KOPT-K1 (cell line): Measurements from ENCODE around the gene ZPR1.

Experiments
- H3K27ac ChIP-seq: fragments of 200-600 bp; sonication (generic); 2 replicates; pipeline ENCODE4 v1.5.1; 2016; ENCODE audit warnings: antibody characterized with exemption, mild to moderate bottlenecking, low read depth, low read length; ENCODE audit not compliant: poor library complexity, severe bottlenecking
- H3K36me3 ChIP-seq: fragments of 200-600 bp; sonication (generic); 2 replicates; pipeline ENCODE4 v1.5.1; 2017; ENCODE audit warnings: antibody characterized with exemption, mild to moderate bottlenecking, low read length, moderate library complexity; ENCODE audit not compliant: insufficient read depth
- H3K9me3 ChIP-seq: fragments of 200-600 bp; sonication (generic); 2 replicates; pipeline ENCODE4 v1.5.1; 2017; ENCODE audit warnings: antibody characterized with exemption, low read length, mild to moderate bottlenecking; ENCODE audit not compliant: insufficient read depth, poor library complexity, severe bottlenecking

The ZPR1 gene

DNA sequence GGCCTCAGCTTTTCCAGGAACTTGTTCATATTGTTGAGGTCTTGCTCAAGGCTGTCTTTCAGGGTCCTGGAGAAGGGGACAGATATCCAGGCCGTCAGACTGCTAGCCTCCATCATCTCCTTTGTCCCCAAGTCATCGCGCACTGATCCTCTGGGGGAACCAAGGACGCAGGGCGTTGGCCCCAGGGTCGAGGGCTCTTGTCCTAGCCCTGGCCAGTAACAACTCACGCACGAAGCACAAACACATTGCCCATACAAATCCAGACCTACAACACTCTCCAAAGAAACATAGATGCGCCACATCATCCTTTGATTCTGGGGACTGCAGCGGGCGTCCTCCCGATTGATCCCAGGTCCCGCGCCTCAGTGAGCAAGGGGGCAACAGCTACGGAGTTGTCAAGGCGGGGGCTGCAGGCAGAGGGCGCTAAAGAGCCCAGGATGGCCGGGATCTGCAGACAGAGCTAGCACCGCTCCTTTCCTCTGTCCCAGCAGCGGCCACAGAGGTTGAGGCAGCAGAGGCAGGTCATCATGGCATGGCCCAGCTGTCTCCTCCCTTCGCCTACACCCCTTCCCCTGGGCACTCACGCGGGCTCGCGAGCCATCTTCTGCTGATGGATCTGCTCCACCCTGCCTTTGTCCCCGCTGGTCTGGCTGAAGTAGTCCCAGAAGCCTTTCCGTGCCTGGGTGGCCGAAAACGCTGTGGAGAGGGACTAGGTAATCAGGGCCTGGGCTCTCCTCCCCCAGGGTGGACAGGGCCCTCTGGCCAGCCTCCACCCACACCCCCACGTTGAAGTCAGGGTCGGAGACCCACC lies 3.4 kb upstream of the ZPR1 start:
- H3K9me3 ChIP-seq, result no peaks in the 10 kb centered on the region
- peaks cover 7% of the 10 kb centered on the region for H3K36me3 ChIP-seq
- no peak overlapping the region for H3K27ac ChIP-seq

DNA sequence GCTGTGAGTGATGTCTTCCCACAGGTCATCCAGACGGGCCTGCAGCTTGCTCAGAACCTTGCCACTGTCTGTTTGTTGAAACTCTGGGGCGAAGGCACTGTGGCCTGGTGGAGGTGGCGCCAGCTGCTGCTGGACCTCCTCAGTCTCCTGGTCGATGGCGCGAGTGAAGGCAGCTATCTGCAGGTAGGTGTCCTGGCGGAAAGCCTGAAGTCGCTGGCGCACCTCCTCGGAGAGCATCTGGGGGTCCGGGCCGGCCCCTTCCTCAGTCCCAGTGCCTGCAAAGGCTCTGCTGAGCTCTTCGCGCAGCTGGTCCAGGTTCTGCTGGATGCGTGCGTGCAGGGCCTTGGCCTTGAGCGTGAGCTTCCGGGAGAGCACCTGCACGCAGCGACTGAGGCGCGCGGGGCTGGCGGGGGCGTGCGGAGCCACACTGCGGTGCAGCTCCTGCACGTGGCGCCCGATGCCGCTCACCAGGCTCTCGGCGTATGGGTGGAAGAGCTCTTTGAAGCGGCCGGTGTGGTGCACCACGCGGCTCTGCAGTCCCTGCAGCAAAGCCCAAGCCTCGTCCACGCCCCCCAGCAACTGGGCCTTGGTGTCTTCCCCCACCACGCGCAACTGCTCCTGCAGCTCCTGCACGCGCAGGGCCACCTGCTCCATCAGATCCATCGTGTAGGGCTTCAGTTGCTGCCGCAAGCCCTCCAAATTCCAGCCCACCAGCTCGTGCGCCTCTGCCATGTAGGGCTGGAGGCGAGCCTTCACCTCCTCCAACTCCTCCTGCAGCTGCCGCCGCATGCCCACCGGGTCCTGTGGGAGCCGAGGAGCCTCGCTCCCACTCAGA lies 2.6 kb upstream of the ZPR1 start:
- no peak overlapping the region for H3K27ac ChIP-seq
- H3K36me3 ChIP-seq, result peaks cover 15% of the 10 kb centered on the region
- H3K9me3 ChIP-seq, result no peaks in the 10 kb centered on the region

DNA sequence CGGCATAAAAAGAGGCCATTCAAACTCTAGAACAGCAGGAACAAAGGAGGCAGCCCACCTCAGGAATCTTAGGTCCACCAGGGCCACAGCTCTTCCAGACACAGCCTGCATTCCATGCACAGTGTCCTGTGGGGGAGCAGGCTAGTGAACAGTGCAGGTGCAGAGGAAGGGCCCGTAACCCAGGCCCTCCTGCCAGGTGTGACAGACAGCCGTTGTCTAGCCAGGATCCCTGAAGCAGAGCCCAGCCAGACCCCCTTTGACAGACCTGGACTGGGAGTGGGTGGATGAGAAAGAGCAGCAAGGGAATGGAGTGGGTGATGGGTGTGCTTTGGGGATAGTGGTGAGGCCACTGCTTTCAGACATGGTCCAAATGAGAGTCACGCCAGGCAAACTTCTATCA lies 1.2 kb upstream of the ZPR1 start:
- no peak overlapping the region for H3K27ac ChIP-seq
- H3K9me3 ChIP-seq, result no peaks in the 10 kb centered on the region
- peaks cover 29% of the 10 kb centered on the region for H3K36me3 ChIP-seq

DNA sequence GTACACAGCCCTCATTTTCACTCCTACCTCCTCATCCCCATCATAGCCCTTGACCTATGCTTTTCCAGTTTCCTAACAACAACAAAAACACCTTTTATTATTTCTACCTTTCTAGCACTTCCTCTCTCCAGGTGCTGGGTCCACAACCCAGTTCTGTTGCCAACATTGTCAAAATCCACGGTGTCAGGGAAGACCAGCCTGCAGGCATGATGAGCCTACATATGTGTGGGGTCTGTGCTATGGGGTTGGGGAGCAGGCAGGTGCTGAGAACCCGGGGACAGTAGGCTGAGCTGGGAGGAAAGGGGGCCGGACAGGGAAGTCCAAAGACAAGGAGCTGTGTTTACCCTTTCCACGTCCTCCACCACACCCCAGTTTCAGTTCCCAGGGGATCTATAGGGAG lies 711 bp upstream of the ZPR1 start:
- no peak overlapping the region for H3K27ac ChIP-seq
- H3K36me3 ChIP-seq, result peaks cover 33% of the 10 kb centered on the region
- H3K9me3 ChIP-seq, result no peaks in the 10 kb centered on the region

DNA sequence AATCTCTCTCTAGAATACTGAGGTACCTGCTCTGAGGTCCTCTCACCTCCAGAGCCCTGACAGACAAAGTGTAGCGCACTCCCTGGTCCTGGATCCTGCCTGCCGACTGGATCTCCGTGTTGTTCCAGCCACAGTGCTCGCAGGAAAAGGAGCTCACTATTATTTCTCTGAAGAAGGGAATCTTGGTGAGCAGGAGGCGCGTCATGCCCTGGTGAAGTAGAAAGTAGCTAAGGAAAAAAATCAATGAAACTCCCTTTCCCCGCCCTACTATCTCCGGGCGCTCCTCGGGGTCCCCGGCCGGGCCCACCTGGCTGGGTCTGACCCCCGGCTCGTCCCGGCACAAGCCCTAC lies 412 bp downstream of the ZPR1 start:
- no peaks in the 10 kb centered on the region for H3K9me3 ChIP-seq
- peaks cover 45% of the 10 kb centered on the region for H3K36me3 ChIP-seq
- H3K27ac ChIP-seq, result peak overlapping the region; percentile 61

DNA sequence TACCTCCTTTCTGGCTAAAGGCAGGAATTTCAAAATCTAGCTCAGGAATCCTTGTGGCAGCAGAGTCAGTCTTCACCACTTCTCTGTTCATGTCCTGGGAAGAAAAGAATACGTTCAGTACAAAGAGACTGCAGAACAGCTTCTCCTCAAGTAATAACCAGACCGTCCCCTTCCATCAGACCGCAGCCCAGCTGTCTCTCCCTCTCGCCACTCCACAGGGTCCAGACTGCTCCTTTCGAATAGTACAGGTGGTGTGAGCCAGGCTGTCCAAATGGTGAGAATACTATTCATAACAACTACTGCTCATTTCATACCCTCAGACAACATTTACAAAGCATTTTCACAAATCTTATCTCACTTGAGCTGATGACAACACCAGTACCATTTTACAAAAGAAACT lies 857 bp downstream of the ZPR1 start:
- H3K27ac ChIP-seq, result peak overlapping the region; percentile 61
- H3K36me3 ChIP-seq, result peaks cover 49% of the 10 kb centered on the region
- no peaks in the 10 kb centered on the region for H3K9me3 ChIP-seq

DNA sequence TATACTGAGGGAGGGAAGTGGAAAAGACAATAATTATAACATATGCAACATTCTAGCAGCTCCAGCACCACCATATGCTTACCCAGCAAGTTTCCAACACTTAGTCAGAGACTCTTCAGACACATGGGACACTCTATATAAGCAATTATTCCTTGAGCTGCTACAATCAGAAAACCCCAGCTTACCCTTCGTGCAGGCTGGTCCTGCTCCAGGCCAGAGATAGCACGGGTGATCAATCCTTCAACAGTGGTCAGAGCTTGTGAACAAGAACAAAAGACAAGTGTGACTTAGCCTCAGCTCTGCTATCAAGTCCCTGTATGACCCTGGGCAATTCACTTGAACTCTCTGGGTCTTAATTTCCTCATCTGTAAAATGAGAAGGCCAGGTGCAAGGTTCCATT lies 1.5 kb downstream of the ZPR1 start:
- Histone ChIP-seq H3K9me3 (no peaks in the 10 kb centered on the region), H3K36me3 (peaks cover 56% of the 10 kb centered on the region), H3K27ac (no peak overlapping the region)

DNA sequence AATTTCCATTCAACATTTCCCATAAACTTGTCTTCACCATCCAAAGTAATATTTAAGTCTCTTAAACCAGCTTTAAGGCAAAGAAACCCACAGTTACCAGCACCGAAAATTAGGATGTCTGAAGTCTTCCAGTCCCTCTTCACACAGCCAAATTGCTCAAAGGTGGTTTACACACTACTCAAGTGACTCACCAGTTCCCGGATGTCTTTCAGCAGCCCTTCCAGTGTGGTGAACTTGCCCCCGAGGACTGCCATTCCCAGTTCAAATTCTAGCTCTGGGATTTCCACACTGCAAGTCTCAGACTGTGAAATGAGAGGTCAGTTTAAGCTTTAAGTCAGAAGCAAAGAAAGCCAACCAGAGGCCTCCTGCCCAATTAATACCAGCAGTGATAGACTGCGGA lies 5.1 kb downstream of the ZPR1 start:
- H3K9me3 ChIP-seq, result no peaks in the 10 kb centered on the region
- peaks cover 92% of the 10 kb centered on the region for H3K36me3 ChIP-seq
- no peak overlapping the region for H3K27ac ChIP-seq

DNA sequence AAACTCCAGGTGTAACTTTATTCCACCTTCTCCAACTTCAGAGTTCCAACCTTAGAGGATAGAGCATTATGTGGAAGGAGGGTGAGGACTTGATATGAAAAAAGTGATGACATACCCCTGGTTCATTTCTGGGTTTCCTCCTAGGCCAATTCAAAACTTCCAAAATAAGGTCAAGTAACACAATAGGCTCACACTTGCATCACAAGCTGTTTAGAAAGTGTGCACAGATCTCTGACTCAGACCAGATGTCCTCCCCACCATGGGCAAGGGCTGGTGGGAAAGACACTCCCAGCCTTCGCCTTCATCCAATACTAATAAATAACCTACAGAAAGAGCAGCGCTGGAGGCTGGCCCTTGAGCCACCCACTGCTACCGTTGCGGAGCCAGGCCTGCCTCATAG lies 9.3 kb downstream of the ZPR1 start:
- no peaks in the 10 kb centered on the region for H3K9me3 ChIP-seq
- H3K27ac ChIP-seq, result no peak overlapping the region
- H3K36me3 ChIP-seq, result peaks cover 79% of the 10 kb centered on the region

DNA sequence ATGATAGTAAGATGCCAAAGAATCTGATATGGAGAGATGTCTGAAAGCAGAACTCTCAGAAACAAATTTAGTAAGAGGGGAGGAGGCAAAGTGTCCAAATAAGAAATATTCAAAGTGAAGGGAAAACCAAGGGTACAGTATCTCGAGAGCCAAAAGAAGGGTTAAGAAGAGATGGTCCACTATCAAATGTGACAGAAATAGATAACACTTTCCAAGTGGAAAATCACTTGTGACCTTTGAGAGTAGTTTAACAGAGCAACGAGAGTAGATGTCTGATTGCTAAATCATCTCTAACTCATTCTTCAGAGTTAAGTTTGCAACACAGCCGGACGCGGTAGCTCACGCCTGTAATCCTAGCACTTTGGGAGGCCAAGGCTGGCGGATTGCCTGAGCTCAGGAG lies 10.8 kb downstream of the ZPR1 start:
- Histone ChIP-seq H3K9me3 (no peaks in the 10 kb centered on the region), H3K27ac (no peak overlapping the region), H3K36me3 (peaks cover 64% of the 10 kb centered on the region)

DNA sequence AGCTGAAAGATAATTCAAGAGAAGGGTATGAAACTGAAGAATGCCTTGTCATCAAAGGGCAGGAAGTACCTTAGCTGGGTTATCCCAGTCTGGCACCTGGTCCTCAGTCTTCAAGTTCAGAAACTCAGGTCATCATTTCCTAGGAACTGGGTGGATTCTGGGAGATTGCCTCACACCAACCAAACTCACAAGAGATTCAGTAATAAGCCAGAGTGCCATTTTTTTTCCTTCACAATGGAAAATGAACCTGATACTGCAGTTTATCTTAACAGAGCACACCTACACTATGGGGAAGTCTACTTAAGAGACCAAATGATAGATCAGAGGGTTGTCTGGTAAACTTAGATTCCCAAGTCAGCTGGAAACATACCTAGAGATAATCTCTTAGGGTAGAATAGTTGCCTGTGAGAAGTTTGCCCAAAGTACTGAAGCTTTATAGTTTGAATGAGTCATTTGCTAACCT lies 11.3 kb downstream of the ZPR1 start:
- no peak overlapping the region for H3K27ac ChIP-seq
- no peaks in the 10 kb centered on the region for H3K9me3 ChIP-seq
- H3K36me3 ChIP-seq, result peaks cover 59% of the 10 kb centered on the region

DNA sequence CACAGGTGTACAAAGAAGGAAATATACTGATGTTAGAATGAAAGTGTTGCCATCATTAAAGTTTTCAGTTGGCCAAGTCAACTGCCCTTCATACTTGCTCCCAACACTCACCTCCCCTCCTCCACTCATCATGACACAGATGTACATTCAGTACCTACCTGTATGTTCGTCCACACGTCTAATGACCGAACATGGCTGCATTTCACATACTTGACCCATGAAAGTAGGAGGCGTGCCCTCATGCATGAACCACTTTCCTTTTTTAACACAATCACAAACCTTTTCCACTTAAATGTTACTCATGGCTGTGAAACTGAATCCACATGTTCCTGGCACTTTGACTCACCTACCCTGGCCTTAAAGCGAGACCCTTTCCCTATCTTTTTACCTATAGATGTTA lies 11.8 kb downstream of the ZPR1 start:
- H3K9me3 ChIP-seq, result no peaks in the 10 kb centered on the region
- no peak overlapping the region for H3K27ac ChIP-seq
- H3K36me3 ChIP-seq, result peaks cover 53% of the 10 kb centered on the region

DNA sequence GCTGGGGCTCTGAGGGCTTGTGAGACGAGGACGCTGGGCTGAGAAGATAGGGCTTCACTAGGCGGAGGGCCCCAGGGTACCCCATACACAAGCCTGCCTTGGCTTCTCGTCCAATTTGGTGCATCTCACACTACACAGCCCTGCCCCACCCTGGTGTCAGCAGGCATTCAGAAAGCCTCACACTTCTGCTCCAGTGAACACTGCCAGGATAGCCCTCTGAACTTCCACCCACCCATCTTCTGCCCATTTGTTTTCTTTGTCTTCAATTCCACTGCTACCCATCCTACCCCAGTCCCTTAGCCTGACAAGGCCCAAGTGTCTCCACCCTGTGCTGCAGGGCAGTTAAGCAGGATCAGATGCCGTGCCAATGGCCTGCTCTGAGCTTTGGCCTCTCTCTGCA lies 13.2 kb downstream of the ZPR1 start:
- H3K9me3 ChIP-seq, result no peaks in the 10 kb centered on the region
- no peak overlapping the region for H3K27ac ChIP-seq
- peaks cover 44% of the 10 kb centered on the region for H3K36me3 ChIP-seq

DNA sequence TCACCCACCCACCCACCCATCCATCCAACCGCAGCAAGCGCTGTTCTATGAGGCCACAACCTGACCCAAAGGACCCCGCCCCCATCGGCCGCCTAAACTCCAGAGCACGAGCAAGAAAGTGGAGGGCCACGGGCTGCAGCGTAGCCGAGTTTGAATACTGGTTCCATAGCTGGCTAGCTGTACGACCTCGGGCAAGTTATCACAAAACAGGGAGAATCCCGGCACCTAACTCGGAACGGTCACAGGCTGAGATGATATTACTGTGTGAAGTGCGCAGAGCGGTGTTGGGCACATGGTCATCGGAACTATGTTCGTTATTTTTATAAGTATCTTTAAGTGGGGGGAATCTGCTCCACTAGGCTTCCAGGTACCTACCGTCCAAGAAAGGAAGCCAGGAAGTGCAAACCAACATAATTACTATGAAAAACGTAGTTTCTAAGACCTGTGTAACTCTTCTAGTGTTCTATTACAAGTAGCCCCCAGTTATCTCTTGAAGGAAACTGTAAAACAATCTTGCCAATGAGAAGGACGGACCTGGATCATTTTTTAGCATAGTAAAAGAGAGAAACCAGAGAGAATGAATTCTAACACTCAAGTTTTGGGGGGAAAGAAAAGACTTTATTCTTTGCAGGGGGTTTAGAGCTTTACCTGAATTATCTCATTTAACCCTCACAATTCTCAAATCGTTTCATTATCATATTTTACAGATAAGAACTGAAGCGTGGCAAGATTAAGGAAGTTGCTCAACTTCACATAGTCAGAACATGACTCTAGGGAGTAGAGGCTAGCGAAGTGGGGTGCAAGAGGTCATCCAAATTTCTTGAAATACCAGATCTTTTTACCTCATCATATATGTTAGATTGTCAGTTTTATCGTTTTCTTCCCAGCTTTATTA lies 14.4 kb downstream of the ZPR1 start:
- H3K9me3 ChIP-seq, result no peaks in the 10 kb centered on the region
- peaks cover 44% of the 10 kb centered on the region for H3K36me3 ChIP-seq
- H3K27ac ChIP-seq, result peak overlapping the region; percentile 93
